Subcutaneous adipose tissue (tissue), 4 donors: ENCODE data around the gene TBC1D30. TPM values are rescaled to one million over a fixed set of nuclear protein-coding genes. Genes with fewer than 3 reads are reported as not detected.

ENCODE experiments used
- total RNA-seq, 4 donors: library from RNA; depleted of rRNA; stranded (reverse); fragments of >200 nt; gene quantifications; one replicate each; pipeline ENCODE4 v1.1.0, GENCODE V29; 2016
- TF ChIP-seq, protein P1 (sequence below): fragments of 450-650 bp; IDR thresholded peaks from one replicate; pipeline ENCODE4 v1.5.1; 2016; ENCODE audit warnings: low read depth, mild to moderate bottlenecking, control low read depth, antibody characterized with exemption, moderate library complexity

The TBC1D30 gene
- total RNA-seq, 4 donors from 2014 or later = 3.3 to 7.7 (median 6.6) TPM

DNA sequence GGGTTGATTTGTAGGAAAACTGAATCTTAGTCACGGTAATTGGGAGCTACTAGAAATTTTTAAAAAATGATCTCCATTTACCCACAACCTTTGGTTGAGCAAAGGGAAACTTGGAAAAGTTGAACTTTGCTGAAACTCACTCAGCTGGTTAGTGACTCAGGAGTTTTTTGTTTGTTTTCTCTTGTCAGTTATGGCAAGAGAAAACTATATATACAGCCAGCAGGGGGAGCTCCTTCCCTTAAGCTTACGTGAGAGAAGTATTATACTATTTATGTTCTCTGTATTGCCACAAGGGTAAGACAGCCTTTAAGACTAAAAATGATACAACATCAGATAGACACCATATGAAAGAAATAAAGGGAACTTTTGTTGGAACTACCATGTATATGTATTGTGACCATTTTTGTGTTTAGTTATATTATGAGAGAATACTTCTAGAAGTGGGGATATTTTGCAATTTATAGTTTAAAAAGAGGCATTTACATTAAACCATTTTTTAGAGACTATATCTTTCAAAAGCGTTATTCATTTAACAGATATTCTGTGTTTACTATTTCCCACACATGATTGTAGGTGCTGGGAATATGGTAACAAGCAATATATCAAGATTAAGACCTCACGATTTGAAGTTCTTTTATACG lies 28.1 kb upstream of the TBC1D30 start:
- TF ChIP-seq, protein P1, sequence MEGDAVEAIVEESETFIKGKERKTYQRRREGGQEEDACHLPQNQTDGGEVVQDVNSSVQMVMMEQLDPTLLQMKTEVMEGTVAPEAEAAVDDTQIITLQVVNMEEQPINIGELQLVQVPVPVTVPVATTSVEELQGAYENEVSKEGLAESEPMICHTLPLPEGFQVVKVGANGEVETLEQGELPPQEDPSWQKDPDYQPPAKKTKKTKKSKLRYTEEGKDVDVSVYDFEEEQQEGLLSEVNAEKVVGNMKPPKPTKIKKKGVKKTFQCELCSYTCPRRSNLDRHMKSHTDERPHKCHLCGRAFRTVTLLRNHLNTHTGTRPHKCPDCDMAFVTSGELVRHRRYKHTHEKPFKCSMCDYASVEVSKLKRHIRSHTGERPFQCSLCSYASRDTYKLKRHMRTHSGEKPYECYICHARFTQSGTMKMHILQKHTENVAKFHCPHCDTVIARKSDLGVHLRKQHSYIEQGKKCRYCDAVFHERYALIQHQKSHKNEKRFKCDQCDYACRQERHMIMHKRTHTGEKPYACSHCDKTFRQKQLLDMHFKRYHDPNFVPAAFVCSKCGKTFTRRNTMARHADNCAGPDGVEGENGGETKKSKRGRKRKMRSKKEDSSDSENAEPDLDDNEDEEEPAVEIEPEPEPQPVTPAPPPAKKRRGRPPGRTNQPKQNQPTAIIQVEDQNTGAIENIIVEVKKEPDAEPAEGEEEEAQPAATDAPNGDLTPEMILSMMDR = no peak

DNA sequence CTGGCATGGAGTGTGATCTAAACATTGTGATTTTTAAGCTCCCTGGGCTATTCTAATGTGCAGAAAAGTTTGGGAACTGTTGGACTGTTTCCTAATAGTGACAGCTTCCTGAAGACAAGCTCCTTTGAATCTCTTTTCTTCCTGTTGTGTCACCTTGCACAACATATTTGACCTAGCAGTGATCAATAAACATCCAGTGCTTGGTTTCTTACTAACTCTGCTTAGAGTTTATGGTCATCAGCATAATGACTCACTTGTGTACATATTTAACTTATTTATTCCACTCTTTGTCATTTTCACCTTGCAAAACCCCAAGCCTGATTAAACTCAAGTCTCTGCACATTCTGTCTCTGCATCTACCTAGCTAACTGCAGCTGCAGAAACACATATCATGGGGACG lies 27.3 kb upstream of the TBC1D30 start:
- TF ChIP-seq, protein P1 = no peak

DNA sequence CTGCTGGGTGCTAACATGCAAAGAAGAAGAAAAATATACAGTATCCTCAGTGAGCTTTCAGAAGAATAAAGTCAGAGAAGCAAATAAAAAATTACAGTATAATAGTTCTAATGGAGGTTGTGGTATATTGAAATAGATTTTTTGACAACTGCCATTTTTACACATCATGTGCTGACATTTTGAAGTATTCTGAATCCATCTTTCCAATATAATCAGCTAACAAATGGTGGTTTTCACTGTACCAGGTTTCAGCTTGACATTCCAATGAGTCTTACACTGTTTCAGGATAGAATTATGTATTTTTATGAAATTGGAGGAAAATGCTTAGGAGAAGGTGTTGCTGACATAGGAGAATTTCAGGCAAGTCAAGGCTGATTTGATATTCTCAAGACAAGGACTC lies 26.3 kb upstream of the TBC1D30 start:
- TF ChIP-seq, protein P1 = no peak

DNA sequence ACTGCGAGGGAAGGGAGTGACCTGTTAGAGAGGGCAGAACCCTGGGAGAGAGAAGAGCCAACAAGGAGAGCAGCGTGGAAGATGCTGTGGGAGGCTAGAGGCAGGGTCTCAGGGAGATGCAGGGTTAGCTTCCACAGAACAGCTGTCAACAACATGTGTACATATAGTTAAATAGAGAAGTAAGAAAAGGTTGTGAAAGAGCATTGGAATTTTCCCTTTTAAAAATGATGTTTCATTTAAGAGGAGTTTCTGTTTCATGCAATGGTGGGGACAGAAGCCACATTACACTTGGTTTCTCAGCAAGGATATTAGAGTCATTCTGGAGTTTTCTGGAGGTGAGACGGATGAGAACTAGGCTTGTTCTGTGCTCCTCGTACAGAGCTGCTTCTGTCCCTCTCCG lies 23.8 kb upstream of the TBC1D30 start:
- TF ChIP-seq, protein P1 = no peak

DNA sequence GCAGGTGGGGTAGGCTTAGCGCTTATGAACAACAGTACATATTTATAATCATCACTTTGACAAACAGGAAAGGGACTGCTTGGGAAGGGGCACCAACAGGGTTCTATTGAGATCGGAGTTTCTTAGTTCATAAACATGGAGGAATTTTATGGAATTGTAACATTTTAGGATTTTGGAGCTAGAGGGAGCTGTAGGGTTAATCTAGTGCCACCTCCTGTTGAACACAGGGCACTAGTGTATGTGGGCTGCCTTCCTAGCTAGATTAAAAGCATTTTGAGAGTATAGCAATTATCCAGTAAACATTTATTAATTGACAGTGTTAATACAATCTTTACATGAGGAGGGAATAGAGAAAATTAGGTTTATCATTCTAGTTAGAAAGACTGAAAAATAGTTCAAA lies 23.1 kb upstream of the TBC1D30 start:
- TF ChIP-seq, protein P1 = no peak

DNA sequence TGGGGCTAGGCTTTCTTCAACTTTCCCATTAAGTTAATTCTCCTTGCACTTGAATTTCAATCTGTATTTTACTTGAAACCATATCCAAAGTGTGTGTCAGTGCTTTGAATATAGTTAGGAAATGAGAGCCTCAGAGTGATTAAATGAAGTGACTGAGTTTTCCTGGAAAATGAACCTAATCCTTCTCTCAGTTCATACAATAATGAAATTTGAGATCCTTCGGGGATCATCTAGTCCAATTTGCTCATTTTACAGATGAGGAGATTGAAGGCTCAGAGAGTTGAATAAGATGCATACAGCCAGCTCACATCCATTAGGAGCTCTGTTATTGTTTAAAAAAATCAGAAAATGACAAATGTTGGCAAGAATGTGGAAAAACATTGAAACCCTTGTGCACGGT lies 18.3 kb upstream of the TBC1D30 start:
- TF ChIP-seq, protein P1 = no peak

DNA sequence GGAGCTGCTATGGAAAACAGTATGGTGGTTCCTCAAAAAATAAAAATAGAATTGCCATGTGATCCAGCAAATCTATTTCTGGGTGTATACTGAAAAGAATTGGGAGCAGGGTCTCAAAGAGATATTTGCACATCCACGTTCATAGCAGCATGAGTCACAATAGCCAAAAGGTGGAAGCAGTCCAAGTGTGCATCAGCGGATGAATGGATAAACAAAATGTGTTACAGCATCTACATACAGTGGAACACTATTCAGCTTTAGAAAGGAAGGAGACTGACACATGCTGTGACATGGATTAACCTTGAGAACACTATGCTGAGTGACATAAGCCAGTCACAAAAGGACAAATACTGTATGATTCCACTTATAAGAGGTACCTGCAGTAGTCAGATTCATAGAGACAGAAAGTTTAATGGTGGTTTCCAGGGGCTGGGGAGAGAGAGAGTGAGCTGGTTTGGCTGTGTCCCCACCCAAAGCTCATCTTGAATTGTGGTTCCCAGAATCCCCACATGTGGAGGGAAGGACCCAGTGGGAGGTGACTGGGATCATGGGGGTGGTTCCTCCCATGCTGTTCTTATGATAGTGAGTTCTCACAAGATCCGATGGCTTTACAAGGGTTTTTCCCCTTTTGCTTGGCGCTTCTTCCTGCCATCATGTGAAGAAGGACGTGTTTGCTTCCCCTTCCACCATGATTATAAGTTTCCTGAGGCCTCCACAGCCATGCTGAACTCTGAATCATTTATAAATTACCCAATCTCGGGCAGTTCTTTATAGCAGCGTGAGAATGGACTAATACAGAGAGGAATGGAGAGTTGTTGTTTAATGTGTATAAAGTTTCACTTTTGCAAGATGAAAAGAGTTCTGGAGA lies 17.6 kb upstream of the TBC1D30 start:
- TF ChIP-seq, protein P1 = no peak
